Nephron (organoid): ENCODE measurements around the gene VPS51.

Source experiments
- H3K27ac Mint-ChIP-seq, 3 experiments: 2 replicates each; pipeline ENCODE4 v1.8.0; 2020; ENCODE audit warnings: mixed read lengths in 3 of 3, mild to moderate bottlenecking in 2 of 3, moderate library complexity in 1 of 3
- H3K27me3 Mint-ChIP-seq: 2 replicates; pipeline ENCODE4 v1.8.0; 2021; ENCODE audit warnings: low read depth, mild to moderate bottlenecking, moderate library complexity, mixed read lengths
- H3K36me3 Mint-ChIP-seq: 2 replicates; pipeline ENCODE4 v1.8.0; 2020; ENCODE audit warnings: low read depth, mixed read lengths
- H3K4me1 Mint-ChIP-seq: 2 replicates; pipeline ENCODE4 v1.8.0; 2020; ENCODE audit warnings: mixed read lengths
- H3K4me3 Mint-ChIP-seq, 3 experiments: 2 replicates each; pipeline ENCODE4 v1.8.0; 2020; ENCODE audit warnings: mild to moderate bottlenecking in 3 of 3, mixed read lengths in 3 of 3, moderate library complexity in 2 of 3
- H3K9me3 Mint-ChIP-seq: 2 replicates; pipeline ENCODE4 v1.8.0; 2020; ENCODE audit warnings: mixed read lengths
- TF ChIP-seq, protein P1 (sequence below), 3 experiments: fragments of 200-600 bp; sonication (generic); IDR thresholded peaks; one replicate each; pipeline ENCODE4 v1.5.0; 2021; ENCODE audit warnings: antibody characterized with exemption in 3 of 3; ENCODE audit not compliant: unreplicated experiment in 3 of 3

The VPS51 gene

DNA sequence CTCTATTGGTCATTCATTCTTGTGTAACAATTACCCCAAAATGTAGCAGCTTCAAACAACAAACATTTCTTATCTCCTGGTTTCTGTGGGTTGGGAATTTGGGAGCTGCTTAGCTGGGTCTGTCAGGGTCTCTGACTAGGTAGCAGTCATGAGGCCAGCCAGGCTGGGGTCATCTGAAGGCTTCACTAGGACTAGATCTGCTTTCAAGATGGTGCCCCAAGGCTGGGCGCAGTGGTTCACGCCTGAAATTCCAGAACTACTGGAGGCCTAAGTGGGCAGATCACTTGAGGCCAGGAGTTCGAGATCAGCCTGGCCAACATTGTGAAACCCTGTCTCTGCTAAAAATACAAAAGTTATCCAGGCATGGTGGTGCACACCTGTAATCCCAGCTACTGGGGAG lies 60.9 kb downstream of the VPS51 start:
- no peak overlapping the region for H3K4me3 Mint-ChIP-seq
- no peak overlapping the region for H3K27ac Mint-ChIP-seq
- H3K27me3 Mint-ChIP-seq = peaks cover 5% of the 10 kb centered on the region
- H3K9me3 Mint-ChIP-seq = no peaks in the 10 kb centered on the region
- TF ChIP-seq, protein P1, sequence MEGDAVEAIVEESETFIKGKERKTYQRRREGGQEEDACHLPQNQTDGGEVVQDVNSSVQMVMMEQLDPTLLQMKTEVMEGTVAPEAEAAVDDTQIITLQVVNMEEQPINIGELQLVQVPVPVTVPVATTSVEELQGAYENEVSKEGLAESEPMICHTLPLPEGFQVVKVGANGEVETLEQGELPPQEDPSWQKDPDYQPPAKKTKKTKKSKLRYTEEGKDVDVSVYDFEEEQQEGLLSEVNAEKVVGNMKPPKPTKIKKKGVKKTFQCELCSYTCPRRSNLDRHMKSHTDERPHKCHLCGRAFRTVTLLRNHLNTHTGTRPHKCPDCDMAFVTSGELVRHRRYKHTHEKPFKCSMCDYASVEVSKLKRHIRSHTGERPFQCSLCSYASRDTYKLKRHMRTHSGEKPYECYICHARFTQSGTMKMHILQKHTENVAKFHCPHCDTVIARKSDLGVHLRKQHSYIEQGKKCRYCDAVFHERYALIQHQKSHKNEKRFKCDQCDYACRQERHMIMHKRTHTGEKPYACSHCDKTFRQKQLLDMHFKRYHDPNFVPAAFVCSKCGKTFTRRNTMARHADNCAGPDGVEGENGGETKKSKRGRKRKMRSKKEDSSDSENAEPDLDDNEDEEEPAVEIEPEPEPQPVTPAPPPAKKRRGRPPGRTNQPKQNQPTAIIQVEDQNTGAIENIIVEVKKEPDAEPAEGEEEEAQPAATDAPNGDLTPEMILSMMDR (IDR thresholded peaks at IDR 0.05; ENCODE audit: unreplicated experiment in 3 of 3) = no peak
- H3K36me3 Mint-ChIP-seq = no peaks in the 10 kb centered on the region
- H3K4me1 Mint-ChIP-seq = no peaks in the 10 kb centered on the region

DNA sequence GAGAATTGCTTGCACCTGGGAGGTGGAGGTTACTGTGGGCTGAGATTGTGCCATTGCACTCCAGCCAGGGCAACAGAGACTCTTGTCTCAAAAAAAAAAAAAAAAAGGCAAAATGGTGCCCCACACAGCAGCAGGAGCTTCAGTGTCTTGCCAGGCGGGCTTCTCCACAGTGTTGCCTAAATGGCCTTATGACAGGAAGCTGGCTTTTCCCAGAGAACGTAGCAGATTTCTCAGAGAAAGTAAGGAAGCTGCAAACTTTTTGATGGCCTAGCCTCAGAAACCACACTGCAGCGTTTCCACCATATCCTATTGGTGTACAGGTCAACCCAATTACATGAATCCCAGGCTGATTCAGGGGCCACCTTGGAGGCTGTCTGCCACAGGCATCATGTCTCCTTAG lies 61.3 kb downstream of the VPS51 start:
- no peaks in the 10 kb centered on the region for H3K36me3 Mint-ChIP-seq
- no peaks in the 10 kb centered on the region for H3K4me1 Mint-ChIP-seq
- peaks cover 5% of the 10 kb centered on the region for H3K27me3 Mint-ChIP-seq
- H3K9me3 Mint-ChIP-seq = no peaks in the 10 kb centered on the region
- TF ChIP-seq, protein P1 (IDR thresholded peaks at IDR 0.05; ENCODE audit: unreplicated experiment in 3 of 3) = no peak
- no peak overlapping the region for H3K4me3 Mint-ChIP-seq
- H3K27ac Mint-ChIP-seq = no peak overlapping the region

DNA sequence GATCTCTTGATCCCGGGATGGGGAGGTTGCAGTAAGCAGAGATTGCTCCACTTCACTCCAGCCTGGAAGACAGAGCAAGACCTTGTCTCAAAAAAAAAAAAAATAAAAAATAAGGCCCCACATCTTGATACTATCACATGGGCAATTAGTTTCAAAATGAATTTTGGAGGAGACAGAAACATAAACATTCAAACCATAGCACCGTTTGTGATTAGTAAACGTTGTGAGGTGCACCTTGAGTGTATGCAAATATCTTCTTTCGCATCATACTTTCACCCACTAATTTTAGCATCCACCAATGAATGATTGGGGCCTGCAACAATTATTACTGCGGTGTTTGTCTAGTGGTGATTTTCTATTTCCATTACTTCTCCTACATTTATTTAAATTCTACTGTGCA lies 63.0 kb downstream of the VPS51 start:
- Mint-ChIP-seq H3K4me1 (no peaks in the 10 kb centered on the region), H3K27me3 (no peaks in the 10 kb centered on the region), H3K36me3 (no peaks in the 10 kb centered on the region), H3K9me3 (no peaks in the 10 kb centered on the region), H3K27ac (no peak overlapping the region), H3K4me3 (no peak overlapping the region)
- TF ChIP-seq, protein P1 (IDR thresholded peaks at IDR 0.05; ENCODE audit: unreplicated experiment in 3 of 3) = no peak

GRCh38 chr11:65160643-65161042 lies 64.6 kb downstream of the VPS51 start:
- no peaks in the 10 kb centered on the region for H3K4me1 Mint-ChIP-seq
- no peak overlapping the region for H3K4me3 Mint-ChIP-seq
- H3K36me3 Mint-ChIP-seq = no peaks in the 10 kb centered on the region
- TF ChIP-seq, protein P1 (IDR thresholded peaks at IDR 0.05; ENCODE audit: unreplicated experiment in 3 of 3) = no peak
- H3K9me3 Mint-ChIP-seq = no peaks in the 10 kb centered on the region
- H3K27ac Mint-ChIP-seq = no peak overlapping the region
- peaks cover 2% of the 10 kb centered on the region for H3K27me3 Mint-ChIP-seq
